Sciatic nerve (tissue), 2 donors: ENCODE results near the gene SSR2. TPM values are rescaled to one million over a fixed set of nuclear protein-coding genes. Genes with fewer than 3 reads are reported as not detected.

Experiments used
- ATAC-seq: fragments of 200-7000 bp; cut with Tn5 transposase; one replicate; pipeline ENCODE4 v1.9.1; 2020; ENCODE audit warnings: mild to moderate bottlenecking, moderate library complexity
- DNase-seq: peaks from one replicate; pipeline ENCODE4 v3.0.0-alpha.2; 2020; ENCODE audit warnings: low spot score
- intact Hi-C: fragments of 100-400 bp; cut with DNase I; formaldehyde crosslinking; loops from one replicate; pipeline ENCODE4 v1.14.2; 2022
- total RNA-seq: library from RNA; stranded (reverse); fragmentation: NEBNext Ultra II Directional; extraction: Animal tissue kit (Norgen Biotek cat#: 25700); gene quantifications from one replicate; pipeline ENCODE4 v1.2.1, GENCODE V29; 2021
- donor health status: DM: no; HTN: no; CAD: no.
- donor health status: DM: no; HTN: no; CAD: no.

SSR2 gene
- total RNA-seq, 1 donor from 2014 or later, result 126 TPM

- peak; percentile 89 for DNase-seq
- ATAC-seq, result peak; percentile 76
Measured at GRCh38 chr1:155978325-155978972, 42.3 kb downstream of the SSR2 start, which contains the start of gene ARHGEF2. ARHGEF2 (minus strand) TSS chr1:155978547; CDS start chr1:155978427, 120 bp downstream.

GRCh38 chr1:155977690-155978324 is 42.9 kb downstream of the SSR2 start:
- ATAC-seq (peak; percentile 54), DNase-seq (peak; percentile 75)
- intact Hi-C loops, result no loop called here

More at GRCh38 chr1:155978325-155978972, 42.3 kb downstream of the SSR2 start, which contains the start of gene ARHGEF2:
- intact Hi-C loops, result no loop called here

- DNase-seq, result no peak
- intact Hi-C loops, result no loop called here
- ATAC-seq, result no peak
Measured at GRCh38 chr1:155976913-155977689, 43.6 kb downstream of the SSR2 start.

- intact Hi-C loops, result no loop called here
- ATAC-seq (peak; percentile 21), DNase-seq (peak; percentile 87)
Measured at GRCh38 chr1:155976062-155976912, 44.5 kb downstream of the SSR2 start.

- intact Hi-C loops, result no loop called here
- ATAC-seq (no peak), DNase-seq (no peak)
Measured at GRCh38 chr1:155975375-155976061, 45.2 kb downstream of the SSR2 start.

- no peak for DNase-seq
- ATAC-seq, result no peak
- intact Hi-C loops, result no loop called here
Measured at GRCh38 chr1:155974208-155975115, 46.3 kb downstream of the SSR2 start.

- intact Hi-C loops, result no loop called here
- ATAC-seq (no peak), DNase-seq (no peak)
Measured at GRCh38 chr1:155973723-155974122, 47.0 kb downstream of the SSR2 start.

GRCh38 chr1:155971910-155972809 is 48.6 kb downstream of the SSR2 start:
- intact Hi-C loops, result no loop called here
- DNase-seq, result no peak

GRCh38 chr1:155970531-155971167 is 50.1 kb downstream of the SSR2 start:
- DNase-seq (peak; percentile 79), ATAC-seq (peak; percentile 74)
- intact Hi-C loops, result no loop called here

More at GRCh38 chr1:155971910-155972809, 48.6 kb downstream of the SSR2 start:
- ATAC-seq, result no peak

- ATAC-seq (no peak), DNase-seq (no peak)
- intact Hi-C loops, result no loop called here
Measured at GRCh38 chr1:155969377-155969791, 51.4 kb downstream of the SSR2 start.

GRCh38 chr1:155968670-155969069 is 52.1 kb downstream of the SSR2 start:
- DNase-seq (no peak), ATAC-seq (no peak)
- intact Hi-C loops, result no loop called here

GRCh38 chr1:155968051-155968400 is 52.7 kb downstream of the SSR2 start:
- intact Hi-C loops, result no loop called here
- ATAC-seq, result no peak
- no peak for DNase-seq

GRCh38 chr1:155967341-155968050 is 53.3 kb downstream of the SSR2 start:
- no peak for DNase-seq
- intact Hi-C loops, result no loop called here
- ATAC-seq, result peak; percentile 43

GRCh38 chr1:155966750-155967149 is 54.0 kb downstream of the SSR2 start:
- ATAC-seq, result no peak
- intact Hi-C loops, result no loop called here
- no peak for DNase-seq

- ATAC-seq (no peak), DNase-seq (no peak)
- intact Hi-C loops, result no loop called here
Measured at GRCh38 chr1:155966135-155966534, 54.6 kb downstream of the SSR2 start.
